Fibroblast of lung (primary cell): ENCODE measurements around the gene ABCC5. TPM values are rescaled to one million over a fixed set of nuclear protein-coding genes. Genes with fewer than 3 reads are reported as not detected.

Experiments
- DNase-seq, 2 donors: peaks; one replicate each; pipeline versions ENCODE4 v3.0.0 to v3.0.0-alpha.2; 2010; ENCODE audit warnings: low read depth in 2 of 2
- H2AFZ ChIP-seq: 2 replicates; pipeline ENCODE4 v1.5.1; 2012; ENCODE audit warnings: low read length, control low read depth, inconsistent platforms
- H3K27ac ChIP-seq: 2 replicates; pipeline ENCODE4 v1.5.1; 2011; ENCODE audit warnings: low read length, control low read depth; ENCODE audit not compliant: insufficient read depth
- H3K27me3 ChIP-seq: 2 replicates; pipeline ENCODE4 v1.5.1; 2011; ENCODE audit warnings: mild to moderate bottlenecking, low read length; ENCODE audit not compliant: control insufficient read depth, insufficient read depth
- H3K36me3 ChIP-seq: 2 replicates; pipeline ENCODE4 v1.5.1; 2011; ENCODE audit warnings: low read length; ENCODE audit not compliant: control insufficient read depth, insufficient read depth
- H3K4me1 ChIP-seq: 2 replicates; pipeline ENCODE4 v1.5.1; 2011; ENCODE audit warnings: low read length; ENCODE audit not compliant: control insufficient read depth, insufficient read depth; ENCODE audit errors: extremely low read depth
- H3K4me2 ChIP-seq: 2 replicates; pipeline ENCODE4 v1.5.1; 2011; ENCODE audit warnings: low read length, control low read depth; ENCODE audit not compliant: insufficient read depth; ENCODE audit errors: extremely low read depth
- H3K4me3 ChIP-seq, 4 experiments: fragments of 200-600 bp in 1 of 4; sonication (generic) in 1 of 4; replicated peaks in 1 of 4; 2 replicates each; pipeline ENCODE4 v1.5.1; 2011 to 2016; ENCODE audit warnings: low read length in 4 of 4, low read depth in 3 of 4, mild to moderate bottlenecking in 3 of 4, control low read depth in 2 of 4, inconsistent platforms in 1 of 4, mixed read lengths in 1 of 4; ENCODE audit not compliant: insufficient read depth in 1 of 4; ENCODE audit errors: control extremely low read depth in 1 of 4
- H3K79me2 ChIP-seq: 2 replicates; pipeline ENCODE4 v1.5.1; 2012; ENCODE audit warnings: mild to moderate bottlenecking, low read length, inconsistent platforms; ENCODE audit not compliant: control insufficient read depth, insufficient read depth
- H3K9ac ChIP-seq: 2 replicates; pipeline ENCODE4 v1.5.1; 2011; ENCODE audit warnings: mild to moderate bottlenecking, low read length, control low read depth; ENCODE audit not compliant: insufficient read depth
- H3K9me3 ChIP-seq: 2 replicates; pipeline ENCODE4 v1.5.1; 2012; ENCODE audit warnings: low read depth, low read length; ENCODE audit not compliant: control insufficient read depth, insufficient read depth
- H4K20me1 ChIP-seq: 2 replicates; pipeline ENCODE4 v1.5.1; 2011; ENCODE audit warnings: low read length; ENCODE audit not compliant: control insufficient read depth, insufficient read depth; ENCODE audit errors: extremely low read depth
- CTCF ChIP-seq, 2 donors: IDR thresholded peaks in 1 of 2; conservative IDR thresholded peaks in 1 of 2; 1 replicate in 1 of 2; 2 replicates in 1 of 2; pipeline ENCODE4 v1.5.1; 2011 to 2012; ENCODE audit warnings: low read length in 2 of 2, control low read depth in 1 of 2, inconsistent platforms in 1 of 2, low read depth in 1 of 2, mild to moderate bottlenecking in 1 of 2
- EZH2 ChIP-seq: IDR thresholded peaks from 2 replicates; pipeline ENCODE4 v1.5.1; 2012; ENCODE audit warnings: low read length, control low read depth, mild to moderate bottlenecking; ENCODE audit errors: missing control alignments
- polyA plus RNA-seq, 2 donors: library from polyadenylated mRNA; depleted of rRNA in 1 of 2; stranded (reverse) in 1 of 2; unstranded in 1 of 2; fragments of >200 nt; gene quantifications; 2 replicates each; pipeline ENCODE4 v1.2.1, GENCODE V29; 2011 to 2012; ENCODE audit warnings: missing spikeins in 1 of 2
- total RNA-seq: library from RNA; depleted of rRNA; stranded (reverse); fragments of >200 nt; gene quantifications from 2 replicates; pipeline ENCODE4 v1.2.1, GENCODE V29; 2014

Gene ABCC5
- total and polyA plus RNA-seq, 2 donors (not counting 1 experiment from before 2014, with no cell fraction given), result 13.2 to 18.8 TPM

GRCh38 chr3:183906234-183906921, 111.3 kb downstream of the ABCC5 start:
- Histone ChIP-seq H3K4me2 (no peak overlapping the region), H4K20me1 (no peaks in the 10 kb centered on the region), H3K4me3 (no peak overlapping the region), H3K4me1 (no peaks in the 10 kb centered on the region), H3K9me3 (no peaks in the 10 kb centered on the region), H3K36me3 (no peaks in the 10 kb centered on the region), H3K27ac (no peak overlapping the region), H2AFZ (no peak overlapping the region), H3K9ac (no peak overlapping the region), H3K27me3 (no peaks in the 10 kb centered on the region), H3K79me2 (no peaks in the 10 kb centered on the region)
- no peak for TF ChIP-seq CTCF (conservative IDR thresholded peaks at IDR 0.05 in 1 of 2, IDR thresholded peaks at IDR 0.05 in 1 of 2; ENCODE audit: low read depth in 1 of 2, low read length in 2 of 2)
- TF ChIP-seq EZH2, result no peak
- no peak for DNase-seq

- Histone ChIP-seq H3K4me3 (no peak overlapping the region), H3K9ac (no peak overlapping the region), H3K79me2 (no peaks in the 10 kb centered on the region), H3K4me2 (no peak overlapping the region), H4K20me1 (no peaks in the 10 kb centered on the region), H2AFZ (no peak overlapping the region), H3K27me3 (no peaks in the 10 kb centered on the region), H3K27ac (no peak overlapping the region), H3K36me3 (no peaks in the 10 kb centered on the region), H3K4me1 (no peaks in the 10 kb centered on the region), H3K9me3 (no peaks in the 10 kb centered on the region)
- no peak for TF ChIP-seq EZH2
- TF ChIP-seq CTCF (conservative IDR thresholded peaks at IDR 0.05 in 1 of 2, IDR thresholded peaks at IDR 0.05 in 1 of 2; ENCODE audit: low read depth in 1 of 2, low read length in 2 of 2), result no peak
- no peak for DNase-seq
These were observed 112.6 kb downstream of the ABCC5 start for GRCh38 chr3:183904833-183905780.

GRCh38 chr3:183898028-183898431, 119.7 kb downstream of the ABCC5 start:
- TF ChIP-seq CTCF (conservative IDR thresholded peaks at IDR 0.05 in 1 of 2, IDR thresholded peaks at IDR 0.05 in 1 of 2; ENCODE audit: low read depth in 1 of 2, low read length in 2 of 2) (no peak), EZH2 (no peak)
- Histone ChIP-seq H3K4me1 (no peaks in the 10 kb centered on the region), H3K27me3 (peaks cover 2% of the 10 kb centered on the region), H2AFZ (no peak overlapping the region), H3K79me2 (no peaks in the 10 kb centered on the region), H3K4me3 (no peak overlapping the region), H3K27ac (no peak overlapping the region), H3K9ac (no peak overlapping the region), H3K4me2 (no peak overlapping the region), H3K9me3 (no peaks in the 10 kb centered on the region), H4K20me1 (no peaks in the 10 kb centered on the region), H3K36me3 (no peaks in the 10 kb centered on the region)
- no peak for DNase-seq
